Adrenal gland (tissue), 5 donors: ENCODE measurements around the gene SYCN.

Experiments used
- POLR2A ChIP-seq, 2 donors: fragments of 450-650 bp; IDR thresholded peaks; one replicate each; pipeline ENCODE4 v1.6.1; 2017; ENCODE audit warnings: antibody characterized with exemption in 2 of 2, mild to moderate bottlenecking in 2 of 2, moderate library complexity in 1 of 2
- TF ChIP-seq, protein P1 (sequence below), 6 experiments: fragments of 450-650 bp in 4 of 6; fragments of 200-600 bp in 2 of 6; sonication (generic) in 1 of 6; IDR thresholded peaks; 1 replicate in 5 of 6; 2 replicates in 1 of 6; pipeline versions ENCODE4 v1.5.1 to v1.8.0; 2016 to 2021; ENCODE audit warnings: antibody characterized with exemption in 6 of 6, mild to moderate bottlenecking in 2 of 6, moderate library complexity in 1 of 6
- donor health status: DM: no; HTN: no; CAD: no.

- TF ChIP-seq, protein P1, sequence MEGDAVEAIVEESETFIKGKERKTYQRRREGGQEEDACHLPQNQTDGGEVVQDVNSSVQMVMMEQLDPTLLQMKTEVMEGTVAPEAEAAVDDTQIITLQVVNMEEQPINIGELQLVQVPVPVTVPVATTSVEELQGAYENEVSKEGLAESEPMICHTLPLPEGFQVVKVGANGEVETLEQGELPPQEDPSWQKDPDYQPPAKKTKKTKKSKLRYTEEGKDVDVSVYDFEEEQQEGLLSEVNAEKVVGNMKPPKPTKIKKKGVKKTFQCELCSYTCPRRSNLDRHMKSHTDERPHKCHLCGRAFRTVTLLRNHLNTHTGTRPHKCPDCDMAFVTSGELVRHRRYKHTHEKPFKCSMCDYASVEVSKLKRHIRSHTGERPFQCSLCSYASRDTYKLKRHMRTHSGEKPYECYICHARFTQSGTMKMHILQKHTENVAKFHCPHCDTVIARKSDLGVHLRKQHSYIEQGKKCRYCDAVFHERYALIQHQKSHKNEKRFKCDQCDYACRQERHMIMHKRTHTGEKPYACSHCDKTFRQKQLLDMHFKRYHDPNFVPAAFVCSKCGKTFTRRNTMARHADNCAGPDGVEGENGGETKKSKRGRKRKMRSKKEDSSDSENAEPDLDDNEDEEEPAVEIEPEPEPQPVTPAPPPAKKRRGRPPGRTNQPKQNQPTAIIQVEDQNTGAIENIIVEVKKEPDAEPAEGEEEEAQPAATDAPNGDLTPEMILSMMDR (IDR thresholded peaks at IDR 0.05): no peak
- no peak for TF ChIP-seq POLR2A (IDR thresholded peaks at IDR 0.05)
These were observed 20.8 kb upstream of the SYCN start for GRCh38 chr19:39224910-39225309.
